GM19023 (cell line): ENCODE results near the gene ZFYVE21.

Experiments used
- ATAC-seq: cut with Tn5 transposase; IDR thresholded peaks from one replicate; pipeline ENCODE4 v1.9.1; 2021; ENCODE audit warnings: mild to moderate bottlenecking, moderate library complexity; ENCODE audit not compliant: unreplicated experiment

The ZFYVE21 gene

DNA sequence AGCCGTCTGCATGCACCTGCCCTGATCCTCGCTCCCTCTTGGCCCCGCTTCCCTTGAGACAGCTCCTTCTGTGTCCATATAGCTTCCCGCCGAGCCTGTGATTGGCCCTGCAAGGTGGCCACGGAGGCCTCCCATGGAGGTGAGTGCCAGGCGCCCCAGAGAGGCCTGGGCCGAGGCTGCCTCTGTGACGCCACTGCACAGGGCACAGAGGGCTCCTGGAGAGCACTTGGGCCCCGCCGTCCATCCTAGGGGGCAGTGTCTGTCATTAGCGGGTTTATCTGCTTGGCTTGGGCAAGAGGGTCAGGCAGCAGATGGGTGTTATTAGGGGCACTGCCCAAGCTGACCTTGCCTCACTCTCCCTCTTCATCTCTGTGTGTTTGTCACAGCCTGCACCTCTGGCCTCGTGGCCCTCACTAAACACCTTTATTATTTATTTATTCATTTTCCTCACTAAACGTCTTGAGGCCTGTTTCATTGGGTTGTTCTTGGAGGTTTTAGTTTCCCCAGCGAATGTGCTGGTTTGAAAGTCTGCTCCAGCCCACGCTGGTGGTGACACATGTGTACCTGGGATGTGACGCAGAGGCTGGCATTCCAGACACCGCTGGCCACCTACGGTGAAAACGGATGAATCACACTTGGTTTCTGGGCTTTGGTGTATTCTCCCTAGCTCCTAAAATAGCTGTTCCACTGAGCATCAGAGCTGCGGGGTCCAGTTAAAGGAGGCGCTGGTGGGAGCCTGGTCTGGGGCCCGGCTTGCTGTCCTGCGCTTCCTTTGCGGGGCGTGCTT, 5.9 kb downstream of the ZFYVE21 start:
- no peak for ATAC-seq

DNA sequence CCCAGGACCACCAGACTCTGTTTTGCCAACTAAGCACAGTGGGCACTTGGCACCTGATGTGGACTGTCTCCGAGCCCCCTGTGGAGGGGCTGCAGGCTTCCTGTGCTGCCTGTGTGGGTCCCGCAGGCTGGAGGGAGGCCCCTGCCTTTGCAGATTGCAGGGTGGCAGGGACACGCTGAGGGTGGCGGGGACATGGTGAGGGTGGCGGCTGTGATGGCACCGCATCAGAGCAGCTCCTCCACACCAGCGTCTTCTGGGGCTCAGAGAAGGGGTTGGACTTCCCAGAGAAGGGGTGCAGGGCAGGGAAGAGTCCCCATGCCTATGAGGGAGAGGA, 8.1 kb downstream of the ZFYVE21 start:
- no peak for ATAC-seq

DNA sequence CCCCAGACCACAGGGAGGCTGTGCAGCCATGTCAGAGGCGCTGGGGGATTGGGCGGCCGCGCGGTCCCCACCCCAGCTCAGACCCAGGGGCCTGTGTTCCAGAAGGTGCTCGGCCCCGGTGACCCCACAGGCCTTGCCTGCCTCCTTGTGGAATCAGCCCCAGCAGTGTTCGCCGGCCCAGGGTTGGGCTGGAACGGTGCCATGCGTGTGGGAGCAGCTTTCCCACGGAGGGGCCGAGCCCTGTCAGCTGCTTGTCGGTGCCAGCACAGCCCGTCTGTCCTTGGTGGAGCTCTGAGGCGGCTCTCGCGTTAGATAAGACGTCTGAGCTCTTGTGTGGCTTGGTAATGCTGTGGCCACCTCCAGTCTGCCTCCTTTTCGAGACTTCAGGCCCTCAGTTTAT, 8.5 kb downstream of the ZFYVE21 start:
- no peak for ATAC-seq

DNA sequence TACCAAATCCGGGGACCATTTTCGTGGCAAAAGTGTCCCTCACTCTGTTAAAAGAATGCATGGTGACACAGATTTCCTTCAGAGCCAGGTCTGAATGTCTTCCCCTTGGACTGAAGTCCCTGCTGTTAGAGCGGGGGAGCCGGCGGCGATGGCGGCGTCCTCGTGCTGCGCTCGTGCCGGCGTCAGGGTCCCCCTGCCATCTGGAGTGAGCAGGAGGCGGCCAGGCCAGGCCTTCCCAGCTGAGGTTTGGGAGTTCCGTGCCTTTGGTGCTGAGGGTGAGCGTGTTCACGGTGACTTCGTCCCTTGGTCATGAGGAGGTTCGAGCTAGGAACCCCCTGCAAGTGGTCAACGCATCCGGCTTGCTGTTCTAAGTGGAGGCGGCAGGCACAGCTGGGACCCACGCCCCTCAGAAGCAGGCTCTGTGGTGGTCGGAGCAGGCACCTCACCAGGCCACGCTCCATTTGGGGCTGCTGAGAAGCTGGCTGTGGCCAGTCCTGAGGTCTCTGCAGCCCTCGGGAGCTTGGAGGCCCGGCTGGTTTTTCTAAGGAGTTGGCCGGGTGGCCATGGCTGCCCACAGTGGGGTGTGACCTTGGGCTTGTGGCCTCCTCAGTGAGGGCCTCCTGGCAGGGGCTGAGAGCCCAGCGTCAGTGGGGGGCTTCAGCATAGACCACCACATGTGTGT, 9.5 kb downstream of the ZFYVE21 start:
- no peak for ATAC-seq

DNA sequence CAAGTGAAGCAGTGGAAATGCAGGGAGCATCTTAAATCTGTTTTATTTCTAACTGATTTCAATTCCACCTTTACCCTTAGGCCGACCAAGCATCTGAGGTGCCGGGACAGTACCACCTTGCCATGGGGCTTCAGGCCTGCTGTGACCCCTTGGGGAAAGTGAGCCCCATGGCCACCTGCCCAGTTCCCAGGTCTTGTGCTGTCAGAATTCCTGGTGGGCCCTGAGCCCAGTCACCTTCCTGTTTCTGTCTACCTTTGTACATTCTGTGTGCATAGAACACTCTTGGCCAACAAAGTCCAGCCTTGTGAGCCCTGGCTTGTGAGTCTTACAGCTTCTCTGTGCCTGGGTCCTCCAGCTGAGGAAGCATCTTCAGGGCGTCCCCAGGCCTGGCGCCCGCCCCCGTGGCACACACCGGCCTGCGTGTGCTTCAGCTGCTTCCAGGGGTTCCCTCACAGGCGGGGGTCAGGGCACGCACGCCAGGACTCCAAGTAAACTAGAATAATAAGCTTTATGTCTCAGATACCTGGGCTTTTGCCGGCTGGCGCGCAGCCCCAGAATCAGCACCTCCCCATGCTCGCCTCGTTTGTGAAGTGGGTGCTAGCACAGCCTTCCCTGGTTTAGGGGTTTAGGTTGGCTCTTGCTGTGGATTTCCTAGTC, 10.3 kb downstream of the ZFYVE21 start:
- ATAC-seq, result no peak

DNA sequence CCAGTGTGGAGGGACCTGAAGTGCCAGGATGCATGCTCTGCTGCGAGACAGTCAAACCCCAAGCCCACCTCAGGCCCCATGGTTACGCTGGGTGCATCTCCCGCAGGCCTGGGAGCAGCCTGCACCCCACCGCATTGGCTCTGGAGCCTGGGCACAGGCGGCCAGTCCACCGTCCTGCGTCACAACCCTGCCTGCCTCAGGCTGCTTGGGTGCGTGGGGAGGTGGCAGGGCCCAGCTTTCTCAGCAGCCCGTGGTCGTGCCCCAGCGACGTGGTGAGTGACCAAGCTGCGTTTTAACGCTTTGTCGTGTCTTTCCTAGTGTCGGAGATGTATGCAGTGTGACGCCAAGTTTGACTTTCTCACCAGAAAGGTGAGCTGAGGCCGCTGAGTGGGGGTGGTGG, 10.9 kb downstream of the ZFYVE21 start:
- ATAC-seq, result no peak

DNA sequence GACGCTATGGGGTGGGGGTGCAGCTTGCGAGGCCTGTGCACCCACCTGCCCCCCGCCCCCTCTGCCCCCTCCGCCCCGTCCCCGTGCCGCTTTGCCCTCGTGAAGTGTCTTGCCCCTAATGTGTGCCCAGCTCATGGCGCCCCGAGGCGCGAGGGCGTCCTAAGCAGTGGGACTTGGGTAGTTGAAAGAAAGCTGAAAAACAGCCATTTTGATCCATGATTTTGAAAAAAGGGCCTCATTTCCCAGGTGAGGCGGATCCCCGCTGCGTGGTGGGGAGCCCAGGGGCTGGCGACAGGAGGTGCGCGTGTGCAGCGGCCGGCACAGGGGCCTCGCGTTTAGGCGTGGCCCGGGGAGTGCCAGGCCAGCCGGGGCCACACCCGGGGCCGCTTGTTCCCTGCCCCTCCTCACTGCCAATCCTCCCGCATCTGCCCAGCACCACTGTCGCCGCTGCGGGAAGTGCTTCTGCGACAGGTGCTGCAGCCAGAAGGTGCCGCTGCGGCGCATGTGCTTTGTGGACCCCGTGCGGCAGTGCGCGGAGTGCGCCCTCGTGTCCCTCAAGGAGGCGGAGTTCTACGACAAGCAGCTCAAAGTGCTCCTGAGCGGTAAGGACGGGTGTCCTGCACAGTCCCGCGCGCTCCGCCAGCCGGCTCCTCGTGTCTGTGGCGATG, 11.8 kb downstream of the ZFYVE21 start:
- ATAC-seq, result no peak

DNA sequence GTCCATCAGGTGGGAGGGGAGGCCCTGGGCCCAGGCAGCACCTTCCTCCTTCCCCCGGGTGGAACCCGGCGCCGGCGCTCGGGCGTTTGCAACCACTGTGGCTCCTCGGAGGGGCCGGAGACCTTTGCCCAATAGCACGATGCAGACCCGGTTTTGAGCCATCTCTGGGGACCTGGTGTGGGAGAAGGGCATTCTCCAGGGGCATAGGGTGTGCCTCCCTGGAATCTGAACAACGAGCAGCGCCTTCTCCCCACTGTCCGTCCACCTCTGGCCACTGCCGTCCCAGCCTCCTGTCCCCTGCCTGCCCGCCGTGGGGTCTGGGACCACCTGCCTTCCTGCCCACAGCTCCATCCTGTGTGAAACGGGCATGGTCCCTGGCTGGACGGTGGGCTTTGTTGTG, 12.5 kb downstream of the ZFYVE21 start:
- ATAC-seq, result no peak

DNA sequence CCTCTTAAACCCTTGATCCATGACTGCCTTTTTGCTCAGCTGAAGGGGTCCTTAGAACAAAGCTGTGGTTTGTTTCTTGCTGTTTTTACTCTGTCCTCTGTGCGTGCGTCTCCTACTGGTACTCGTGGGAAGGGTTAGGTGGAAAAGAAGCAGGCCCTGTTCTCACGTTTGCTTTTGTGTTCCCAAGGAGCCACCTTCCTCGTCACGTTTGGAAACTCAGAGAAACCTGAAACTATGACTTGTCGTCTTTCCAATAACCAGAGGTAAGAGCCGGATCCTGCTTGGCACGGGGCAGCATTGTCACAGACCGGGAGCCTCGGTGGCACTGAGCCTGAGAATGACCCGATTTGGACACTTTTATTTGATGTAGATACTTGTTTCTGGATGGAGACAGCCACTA, 13.1 kb downstream of the ZFYVE21 start:
- no peak for ATAC-seq

DNA sequence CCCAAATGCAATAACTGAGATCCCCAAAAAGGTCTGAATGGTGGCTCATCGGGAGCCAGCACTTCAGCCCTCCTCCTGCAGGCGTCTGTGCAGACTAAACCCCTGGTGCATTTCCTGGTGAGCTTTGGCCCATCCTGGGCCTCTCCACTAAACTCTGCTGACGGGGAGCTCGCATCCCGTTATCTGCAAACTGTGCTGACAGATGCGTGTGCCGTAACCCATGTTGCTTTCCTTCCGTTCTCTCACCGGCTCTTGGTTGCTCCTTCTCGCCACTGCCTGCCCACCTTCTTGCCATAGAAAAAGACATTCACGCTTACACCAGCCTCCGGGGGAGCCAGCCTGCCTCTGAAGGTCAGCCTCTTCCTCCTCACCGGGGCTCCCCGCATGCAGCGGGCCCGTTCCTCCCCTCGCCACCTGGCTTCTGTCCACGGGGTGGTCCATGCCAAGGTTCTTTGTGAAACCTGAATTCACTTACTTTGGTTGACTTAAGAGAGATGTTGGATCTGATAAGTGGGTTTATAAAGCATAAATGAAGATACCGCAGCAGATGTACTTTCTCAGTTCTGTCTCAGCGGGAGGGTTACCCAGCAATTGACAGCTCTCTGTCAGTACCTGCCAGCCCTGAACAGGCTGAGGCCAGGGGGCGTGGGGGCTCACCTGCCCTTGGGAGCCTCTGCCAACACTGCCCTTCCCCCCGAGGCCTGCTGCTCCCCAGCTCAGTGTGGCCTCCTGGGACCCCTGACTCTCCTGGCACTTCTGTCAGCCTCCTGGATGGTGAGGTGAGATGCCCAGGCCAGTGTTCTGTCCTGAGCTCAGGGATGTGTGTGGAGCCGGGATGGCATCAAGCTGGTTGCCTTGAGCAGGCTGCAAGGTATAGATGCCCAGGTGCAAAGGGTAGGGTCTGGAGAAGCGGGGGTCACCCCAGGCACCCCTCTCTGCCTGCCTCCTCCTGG, 14.2 kb downstream of the ZFYVE21 start:
- no peak for ATAC-seq

DNA sequence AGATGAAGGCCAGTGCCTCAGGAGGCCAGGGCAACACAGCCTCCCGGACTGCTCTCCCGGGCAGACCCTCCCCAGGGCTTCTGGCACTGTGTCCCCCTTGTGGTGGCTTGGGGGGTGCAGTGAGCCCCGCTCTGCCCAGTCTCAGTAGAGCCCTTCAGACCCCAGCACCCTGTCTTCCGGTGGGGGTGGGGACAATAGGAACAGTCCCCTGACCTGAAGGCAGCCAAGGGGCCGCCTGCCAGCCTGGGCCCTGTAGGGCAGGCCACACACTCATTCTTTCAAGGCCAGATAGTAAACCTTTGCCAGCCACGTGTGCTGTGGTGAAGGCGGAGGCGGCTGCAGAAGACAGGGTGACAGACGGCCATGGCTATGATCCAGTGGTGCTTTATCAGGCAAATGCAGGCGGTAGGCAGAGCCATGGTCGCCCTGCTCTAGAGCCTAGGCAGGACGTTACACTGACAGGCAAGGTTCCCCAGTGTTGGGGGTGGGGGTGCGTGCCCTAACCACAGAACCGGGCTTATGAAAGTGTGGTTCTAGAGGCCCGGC, 15.0 kb downstream of the ZFYVE21 start:
- ATAC-seq, result no peak

DNA sequence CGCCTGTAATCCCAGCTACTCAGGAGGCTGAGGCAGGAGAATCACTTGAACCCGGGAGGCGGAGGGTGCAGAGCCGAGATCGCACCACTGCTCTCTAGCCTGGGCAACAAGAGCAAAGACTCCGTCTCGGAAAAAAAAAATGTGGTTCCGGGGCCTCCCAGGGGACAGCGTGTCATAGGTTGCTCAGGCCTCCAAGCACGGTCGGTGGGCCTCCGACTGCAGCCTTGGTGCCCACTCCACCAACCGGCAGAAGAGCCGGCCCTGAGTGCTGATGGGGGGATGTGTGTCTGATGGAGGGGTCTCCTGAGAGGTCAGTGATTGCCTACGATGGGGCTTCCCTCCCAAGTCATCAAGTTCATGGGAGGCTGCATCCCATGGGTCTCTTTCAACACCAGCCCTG, 15.9 kb downstream of the ZFYVE21 start:
- ATAC-seq, result no peak

DNA sequence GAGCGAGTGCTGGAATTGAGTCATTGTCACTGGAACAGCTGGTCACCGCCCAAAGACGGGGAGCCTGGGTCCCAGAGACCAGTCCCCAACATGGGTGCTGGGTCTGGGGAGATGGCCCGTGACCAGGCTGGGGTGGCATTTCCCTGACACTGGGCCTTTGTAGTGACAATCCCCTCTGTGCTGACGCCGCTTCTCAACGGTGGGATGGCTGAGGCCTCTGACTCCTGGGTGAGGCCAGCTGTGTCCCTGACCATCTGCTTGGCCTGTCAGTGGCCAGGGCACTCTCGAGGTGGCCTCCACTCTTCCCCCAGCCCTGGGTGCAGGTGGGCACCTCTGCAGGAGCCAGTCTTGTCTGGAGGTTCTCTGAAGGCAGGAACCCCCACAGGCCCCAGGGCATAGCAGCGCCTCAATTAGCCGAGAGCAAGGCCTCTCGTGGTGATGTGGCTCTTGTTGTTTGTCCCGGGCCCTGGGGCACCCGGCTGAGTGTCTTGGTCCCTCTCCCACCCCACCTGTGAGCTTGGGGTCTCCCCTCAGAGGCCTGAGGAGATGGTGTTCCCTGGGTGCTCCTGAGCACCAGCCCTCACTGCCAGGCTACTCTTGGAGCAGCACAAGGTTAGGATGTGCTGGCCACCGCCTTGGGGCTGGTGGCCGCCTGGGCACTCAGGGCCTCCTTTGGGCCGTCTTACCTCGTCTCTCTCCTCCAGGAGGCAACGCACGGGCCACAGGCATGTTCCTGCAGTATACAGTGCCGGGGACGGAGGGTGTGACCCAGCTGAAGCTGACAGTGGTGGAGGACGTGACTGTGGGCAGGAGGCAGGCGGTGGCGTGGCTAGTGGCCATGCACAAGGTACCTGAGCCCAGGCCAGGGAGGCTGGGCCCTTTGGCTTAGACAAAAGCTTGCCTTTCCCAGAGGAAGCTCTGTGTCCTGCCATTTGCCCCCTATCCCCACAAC, 16.6 kb downstream of the ZFYVE21 start:
- ATAC-seq, result no peak

DNA sequence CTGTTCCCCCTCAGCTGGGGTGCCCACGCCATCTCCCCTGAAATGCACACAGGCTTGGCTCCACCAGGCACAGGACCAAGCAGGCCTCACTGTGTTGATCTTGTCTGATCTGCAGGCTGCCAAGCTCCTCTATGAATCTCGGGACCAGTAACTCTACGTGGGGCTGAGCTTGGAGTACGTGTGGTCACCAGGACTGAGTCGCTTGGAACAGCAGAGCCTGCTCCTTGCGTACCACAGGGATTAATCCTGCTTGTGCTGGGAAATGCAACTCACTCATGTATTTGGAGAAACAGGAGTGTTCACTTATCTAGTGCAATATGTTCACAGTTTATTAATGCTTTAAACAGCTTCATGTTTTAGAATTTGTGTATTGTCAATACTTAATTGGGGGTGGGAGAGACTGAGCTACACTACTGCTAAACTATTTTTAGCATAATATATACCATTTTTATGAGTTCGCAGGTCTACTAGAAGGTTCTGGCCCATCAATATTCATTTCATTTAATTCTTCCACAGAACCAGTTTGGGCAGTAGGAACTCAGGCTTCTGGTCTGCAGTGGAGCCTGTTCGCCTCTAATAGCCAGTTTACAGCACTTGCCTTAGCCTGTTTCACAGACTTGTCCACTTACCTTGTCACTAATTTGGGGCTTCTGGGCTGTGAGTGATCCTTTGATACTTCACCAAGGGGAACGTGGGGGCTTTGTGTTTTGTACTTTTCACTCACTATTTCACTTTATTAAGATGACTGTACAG, 17.4 kb downstream of the ZFYVE21 start:
- ATAC-seq, result no peak

DNA sequence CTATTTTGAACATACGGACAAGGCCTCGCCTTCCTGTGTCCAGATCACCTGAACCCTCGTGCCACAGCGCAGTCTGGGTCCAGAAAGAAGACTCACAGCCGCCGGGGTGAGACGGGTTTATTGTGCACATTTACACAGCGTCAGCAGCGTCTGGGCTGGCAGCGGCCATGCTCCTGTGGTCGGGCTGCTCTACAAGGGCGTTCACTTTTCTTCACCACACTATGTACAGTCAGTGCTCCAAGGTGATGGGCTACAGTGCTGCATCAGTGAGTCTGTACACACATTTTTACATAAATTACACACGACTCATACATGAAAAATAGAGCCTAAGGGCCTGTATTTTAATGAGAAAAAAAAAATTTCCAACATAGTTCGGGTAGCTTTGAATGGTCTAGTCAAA, 18.0 kb downstream of the ZFYVE21 start:
- ATAC-seq, result no peak

DNA sequence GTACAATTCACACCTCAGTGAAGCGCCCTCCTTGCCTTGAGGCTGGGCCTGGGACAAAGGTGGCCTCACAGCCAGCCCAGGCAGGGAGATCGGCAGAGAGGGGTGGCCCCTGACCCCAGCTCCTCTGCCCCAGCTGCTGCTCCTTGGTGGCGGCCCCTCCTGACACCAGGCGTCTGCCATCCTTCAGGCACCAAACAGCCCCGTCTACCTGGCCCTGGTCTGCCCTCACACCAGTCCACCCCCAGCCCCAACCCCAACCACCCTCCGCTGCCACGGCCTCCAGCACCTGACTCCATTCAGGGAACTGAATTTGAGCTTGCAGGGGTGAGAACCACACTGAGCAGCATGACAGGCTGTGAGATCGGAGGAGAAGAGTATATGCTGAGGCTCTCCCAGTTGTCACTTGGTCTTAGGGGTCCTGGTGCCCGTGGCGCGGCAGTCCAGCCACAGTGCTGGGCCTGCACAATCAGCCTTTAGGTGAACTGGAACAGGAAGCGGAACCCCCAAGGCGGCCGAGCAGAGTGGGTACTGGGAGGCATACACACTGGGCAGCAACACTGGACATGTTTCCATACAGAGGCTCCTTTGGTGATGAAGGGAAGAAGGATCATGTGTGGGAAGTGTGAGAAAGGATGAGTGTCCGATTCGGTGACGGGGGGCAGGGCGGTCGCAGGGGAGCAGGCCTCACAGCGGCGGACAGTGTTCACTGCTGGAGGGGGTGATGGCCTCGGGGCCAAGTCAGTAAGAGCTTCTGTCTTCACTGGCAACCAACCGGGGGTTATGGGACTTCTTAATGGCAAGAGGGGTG, 18.7 kb downstream of the ZFYVE21 start:
- no peak for ATAC-seq

DNA sequence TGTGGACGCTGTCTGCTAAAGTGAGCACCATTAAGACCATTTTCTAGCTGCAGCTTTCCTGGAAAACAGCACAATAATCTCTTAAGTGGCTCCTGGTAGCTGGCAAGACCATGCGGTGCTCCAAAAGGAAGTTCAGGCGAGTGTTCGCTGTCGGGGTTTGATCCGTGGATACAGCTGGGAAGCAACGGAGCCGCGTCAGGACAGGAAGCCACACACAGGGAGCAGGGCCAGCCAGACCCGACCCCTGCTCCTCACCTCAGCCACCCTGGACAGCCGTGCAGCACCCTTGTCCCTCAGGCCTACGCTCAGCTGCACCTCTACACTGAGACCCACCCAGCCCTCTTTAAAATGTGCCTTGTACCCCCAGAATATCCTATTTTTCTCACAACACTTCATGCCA, 19.4 kb downstream of the ZFYVE21 start:
- ATAC-seq, result no peak

DNA sequence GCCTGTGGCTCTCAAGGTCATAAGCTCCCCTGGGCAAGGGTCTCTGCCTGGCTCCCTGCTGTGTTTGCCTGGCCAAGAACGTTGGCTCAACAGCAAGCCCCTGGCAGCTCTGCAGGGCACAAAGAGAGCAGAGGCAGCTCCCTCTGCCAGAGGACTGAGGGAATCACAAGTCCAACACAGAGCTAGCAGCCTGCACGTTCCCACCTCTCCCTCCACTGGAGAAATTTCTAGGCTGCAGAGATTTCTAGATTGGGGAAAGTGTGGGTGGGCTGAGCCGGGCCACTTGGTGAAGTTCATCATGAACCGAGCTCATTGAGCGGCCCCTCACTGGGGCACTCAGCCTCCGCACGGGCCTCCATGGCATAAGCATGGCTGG, 19.8 kb downstream of the ZFYVE21 start:
- ATAC-seq, result no peak
